Posterior vena cava (tissue), 2 donors: ENCODE data around the gene RBX1. TPM values are rescaled to one million over a fixed set of nuclear protein-coding genes. Genes with fewer than 3 reads are reported as not detected.
"Not testable (repeated sequence)": the region's sequence is repeated elsewhere in the genome, so short reads cannot be mapped to it uniquely, and the experiment has no call there.

Experiments
- DNase-seq: peaks from one replicate; pipeline ENCODE4 v3.0.0-alpha.2; 2020; ENCODE audit warnings: low spot score
- intact Hi-C, 2 donors: fragments of 100-400 bp; cut with DNase I; formaldehyde crosslinking; loops; one replicate each; pipeline versions ENCODE4 v1.14.1 to v1.14.2; 2022 to 2023
- long read RNA-seq, 2 donors: library from polyadenylated mRNA; unstranded; transcript quantifications; one replicate each; pipeline ENCODE4 v2.0.0, GENCODE V29; 2020 to 2021
- total RNA-seq, 2 donors: library from RNA; stranded (reverse); fragmentation: NEBNext Ultra II Directional; extraction: Animal tissue kit (Norgen Biotek cat#: 25700); gene quantifications; one replicate each; pipeline ENCODE4 v1.2.1, GENCODE V29; 2021
- donor health status: DM: yes; HTN: yes; CAD: no.
- donor health status: DM: yes; HTN: yes; CAD: no.

Gene RBX1
- 10 to 100 TPM; 54.6 to 56.3 TPM for total RNA-seq
- long read RNA-seq, donor 1, transcript RBX1-201 (5 exons, 1,188 nt), result major isoform, 26 of 29 reads
- long read RNA-seq, donor 1, partial matches to known transcripts, result 0 of 29 reads
- long read RNA-seq, donor 1, other reads (novel, unspliced or antisense), result 3 of 29 reads
- long read RNA-seq, donor 2, transcript RBX1-201 (5 exons, 1,188 nt), result major isoform, 55 of 65 reads
- long read RNA-seq, donor 2, partial matches to known transcripts, result 3 of 65 reads
- long read RNA-seq, donor 2, other reads (novel, unspliced or antisense), result 7 of 65 reads

- peak; percentile 100 for DNase-seq
These were observed at the start of gene RBX1 for GRCh38 chr22:40950962-40951794. Gene RBX1, plus strand, starts transcription at chr22:40951378. Its CDS starts 21 bp downstream, at chr22:40951399.

DNA sequence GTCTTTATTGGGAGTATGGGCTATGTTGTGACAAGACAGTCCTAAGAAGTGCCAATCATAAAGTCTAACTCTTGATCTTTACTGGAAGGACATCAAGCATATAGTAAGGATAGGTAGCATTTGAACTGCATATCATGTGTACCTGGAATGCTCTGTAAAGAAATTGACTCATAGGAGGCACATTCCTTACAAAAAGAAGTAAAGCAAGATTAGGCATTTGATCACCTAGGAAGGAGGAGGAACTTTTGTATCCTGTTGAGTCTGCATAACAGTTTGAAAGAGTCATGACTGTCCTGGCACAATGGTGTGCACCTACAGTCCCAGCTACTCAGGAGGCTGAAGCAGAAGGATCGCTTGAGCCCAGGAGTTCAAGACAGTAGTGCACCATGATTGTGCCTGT is 47.1 kb upstream of the RBX1 start:
- intact Hi-C loops, result no loop called here

More at GRCh38 chr22:40950962-40951794, at the start of gene RBX1:
- intact Hi-C loops, result loop anchor here (2.0 kb wide), 2 partner anchors 140 to 142 kb away; partner anchors contain the start of gene EP300 (in 1 of the 2)

GRCh38 chr22:40908895-40909294 is 42.3 kb upstream of the RBX1 start:
- intact Hi-C loops, result loop anchor here in 1 of 2 donors (5.0 kb wide), 1 partner anchor 228 kb away; no protein-coding TSS in a partner anchor
- no peak for DNase-seq

More for the DNA sequence above, 47.1 kb upstream of the RBX1 start:
- DNase-seq, result no peak

DNA sequence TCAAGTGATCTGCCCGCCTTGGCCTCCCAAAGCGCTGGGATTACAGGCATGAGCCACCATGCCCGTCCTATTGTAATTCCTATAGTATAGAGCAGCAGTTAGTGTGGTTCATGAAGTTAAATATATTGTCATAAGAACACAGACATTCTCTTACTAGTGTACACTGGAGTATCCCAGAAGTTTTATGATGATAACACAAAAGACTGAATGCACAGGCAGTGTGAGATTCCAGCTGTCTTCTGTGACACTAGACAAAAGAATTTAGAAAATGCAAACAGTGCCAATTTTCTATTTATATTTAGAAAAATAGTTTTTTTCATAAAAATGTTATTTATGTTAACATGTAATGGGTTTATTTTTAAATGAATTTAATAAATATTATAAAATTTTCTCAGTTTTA is 39.4 kb upstream of the RBX1 start:
- intact Hi-C loops, result no loop called here
- DNase-seq, result no peak

DNA sequence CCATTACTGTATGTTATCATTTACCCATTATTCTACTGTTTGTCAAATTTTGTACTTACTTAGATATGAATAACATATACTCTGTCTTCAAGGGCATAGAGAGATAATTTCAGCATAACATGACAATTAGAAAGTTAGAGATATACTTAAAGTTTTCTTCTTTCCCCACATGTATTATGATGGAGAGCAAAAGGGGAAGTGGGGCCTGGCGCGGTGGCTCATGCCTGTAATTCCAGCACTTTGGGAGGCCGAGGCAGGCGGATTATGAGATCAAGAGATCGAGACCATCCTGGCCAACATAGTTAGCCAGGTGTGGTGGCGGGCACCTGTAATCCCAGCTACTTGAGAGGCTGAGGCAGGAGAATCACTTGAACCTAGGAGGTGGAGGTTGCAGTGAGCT is 38.2 kb upstream of the RBX1 start:
- intact Hi-C loops, DNase-seq: not testable (repeated sequence)

DNA sequence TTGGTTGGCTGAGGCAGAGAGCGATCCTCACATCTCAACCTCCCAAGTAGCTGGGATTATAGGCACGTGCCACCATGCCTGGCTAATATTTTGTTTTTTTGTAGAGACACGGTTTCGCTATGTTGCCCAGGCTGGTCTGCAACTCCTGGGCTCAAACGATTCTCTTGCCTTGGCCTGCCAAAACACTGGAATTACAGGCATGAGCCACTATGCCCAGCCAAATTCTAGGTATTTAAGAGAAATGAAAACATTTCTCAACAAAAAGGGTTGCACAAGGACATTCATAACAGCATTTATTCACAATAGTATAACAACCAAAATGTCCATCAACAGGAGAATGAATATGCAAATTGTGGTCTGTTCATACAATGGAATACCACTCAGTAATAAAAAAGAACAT is 31.7 kb upstream of the RBX1 start:
- DNase-seq, result no peak
- intact Hi-C loops, result no loop called here

DNA sequence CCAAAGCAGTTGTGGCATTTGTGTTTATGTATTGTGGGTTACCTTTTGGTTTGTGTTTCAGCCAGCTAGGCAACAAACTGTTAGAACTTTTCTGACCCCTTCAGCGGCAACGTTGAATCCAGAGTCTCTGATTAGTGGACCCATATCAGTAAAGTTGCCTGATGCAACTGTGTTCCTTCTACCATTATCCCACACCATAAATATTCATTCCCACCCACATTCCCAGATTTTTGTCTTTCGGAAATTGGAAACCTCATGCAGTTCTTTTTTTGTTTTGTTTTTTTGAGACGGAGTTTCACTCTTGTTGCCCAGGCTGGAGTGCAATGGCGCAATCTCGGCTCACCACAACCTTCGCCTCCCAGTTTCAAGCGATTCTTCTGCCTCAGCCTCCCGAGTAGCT is 30.7 kb upstream of the RBX1 start:
- intact Hi-C loops, result no loop called here
- DNase-seq, result no peak

- DNase-seq, result no peak
- intact Hi-C loops, result no loop called here
These were observed 28.5 kb upstream of the RBX1 start for GRCh38 chr22:40922484-40923303.

DNA sequence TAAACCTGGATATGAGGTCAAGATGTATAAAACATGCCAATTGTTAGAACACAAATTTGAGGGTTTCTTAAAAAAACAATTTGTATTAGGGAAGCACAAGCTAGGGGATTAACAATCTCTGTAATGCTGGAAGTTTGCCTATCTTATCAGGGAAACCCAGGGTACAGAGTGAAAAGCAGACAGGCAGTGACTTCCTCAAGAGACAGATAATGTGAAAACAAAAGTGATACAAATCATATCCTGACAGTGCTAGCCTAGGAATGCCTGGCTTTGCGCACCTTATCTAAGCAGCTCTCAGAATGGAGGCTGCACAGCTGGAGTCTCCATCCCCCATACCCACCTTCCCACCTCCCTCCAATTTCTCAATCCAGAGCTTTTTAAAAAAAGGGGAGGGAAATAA is 22.5 kb upstream of the RBX1 start:
- DNase-seq, result no peak
- intact Hi-C loops, result no loop called here

GRCh38 chr22:40932396-40932795 is 18.8 kb upstream of the RBX1 start:
- intact Hi-C loops, result no loop called here
- no peak for DNase-seq

DNA sequence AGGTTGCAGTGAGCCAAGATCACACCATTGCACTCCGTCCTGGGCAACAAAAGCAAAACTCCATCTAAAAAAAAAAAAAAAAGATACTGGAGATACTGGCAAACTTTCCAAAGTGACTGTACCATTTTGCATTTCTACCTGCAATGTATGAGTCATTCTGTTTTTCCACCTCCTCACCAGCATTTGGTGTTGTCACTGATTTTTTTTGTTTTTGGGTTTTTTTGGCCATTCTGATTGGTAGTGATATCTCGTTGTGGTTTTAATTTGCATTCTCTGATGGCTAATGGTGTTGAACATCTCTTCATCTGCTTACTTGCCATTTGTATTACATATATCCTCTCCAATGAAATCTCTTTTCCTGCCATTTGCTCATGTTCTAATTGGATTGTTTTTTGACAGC is 12.0 kb upstream of the RBX1 start:
- DNase-seq, result no peak
- intact Hi-C loops, result no loop called here

- no peak for DNase-seq
- intact Hi-C loops, result loop anchor here (2.0 kb wide), 2 partner anchors 139 to 141 kb away; partner anchors contain the start of gene EP300 (in 1 of the 2)
These were observed 822 bp downstream of the RBX1 start for GRCh38 chr22:40951795-40952605.

DNA sequence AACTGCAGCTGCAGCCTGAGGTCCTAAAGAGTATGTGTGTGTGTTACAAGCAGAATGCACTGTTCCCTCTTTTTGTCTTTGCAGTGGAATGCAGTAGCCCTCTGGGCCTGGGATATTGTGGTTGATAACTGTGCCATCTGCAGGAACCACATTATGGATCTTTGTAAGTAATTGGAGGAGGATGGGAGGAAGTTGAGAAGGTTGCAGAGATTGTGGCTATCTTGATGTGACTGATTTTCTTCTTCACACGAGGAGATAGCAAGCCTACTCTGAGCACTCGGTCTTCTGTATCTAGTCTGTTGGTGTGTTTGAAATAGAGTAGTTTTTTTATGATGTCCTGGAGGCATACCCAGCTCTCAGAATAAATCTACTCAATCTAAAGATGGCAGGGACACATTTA is 2.3 kb downstream of the RBX1 start:
- intact Hi-C loops, result no loop called here
- DNase-seq, result no peak

- no peak for DNase-seq
- intact Hi-C loops, result loop anchor here in 1 of 2 donors (1.0 kb wide), 1 partner anchor 136 kb away; no protein-coding TSS in a partner anchor
These were observed 2.9 kb downstream of the RBX1 start for GRCh38 chr22:40954113-40954512.

GRCh38 chr22:40955571-40955970 is 4.4 kb downstream of the RBX1 start:
- no peak for DNase-seq
- intact Hi-C loops, result no loop called here

- DNase-seq, result no peak
- intact Hi-C loops, result no loop called here
These were observed 6.4 kb downstream of the RBX1 start for GRCh38 chr22:40957601-40958000.

DNA sequence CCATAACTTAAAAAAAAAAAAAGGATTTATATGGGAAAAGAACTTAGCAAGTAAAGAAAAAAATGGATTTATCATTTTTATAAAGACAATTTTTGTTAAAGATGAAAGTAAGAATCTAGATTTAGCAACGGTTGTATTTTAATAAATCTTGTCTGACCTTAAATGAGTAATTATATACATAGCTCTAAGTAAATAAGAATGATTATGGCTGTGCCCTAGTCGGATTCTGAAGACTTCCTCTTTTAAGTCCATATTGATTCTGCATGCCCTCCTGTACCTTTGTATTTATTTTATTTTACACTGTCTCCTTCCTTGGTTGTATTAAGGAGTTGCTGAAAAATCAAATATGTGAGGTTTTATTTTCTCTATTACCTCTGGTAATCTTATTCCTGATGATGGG is 7.1 kb downstream of the RBX1 start:
- intact Hi-C loops, result no loop called here
- no peak for DNase-seq

DNA sequence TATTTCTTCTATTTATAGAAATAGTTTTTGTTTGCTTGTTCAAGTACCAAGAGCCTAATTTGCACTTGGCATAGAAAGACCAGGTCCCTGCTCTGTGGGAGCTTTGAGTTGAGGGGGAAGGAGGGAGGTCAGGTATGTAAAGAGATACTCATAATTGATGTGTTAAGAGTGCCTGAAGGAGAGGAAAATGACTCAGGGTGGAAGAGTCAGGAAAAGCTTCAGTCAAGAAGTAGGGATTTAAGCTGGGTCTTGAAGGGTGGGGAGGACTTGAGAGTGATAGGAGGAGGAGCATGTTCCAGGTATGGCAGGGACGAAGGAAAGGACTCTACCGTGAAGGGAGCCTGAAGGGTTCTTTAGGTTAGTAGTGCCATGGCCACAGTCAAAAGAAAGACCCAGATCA is 9.0 kb downstream of the RBX1 start:
- no peak for DNase-seq
- intact Hi-C loops, result no loop called here
